HL-60/S4 treated with phorbol 12-myristate 13-acetate at 8.2 ng/mL for 4 days and 3 days (cell line): ENCODE measurements around the gene SATB2.

ENCODE experiments used
- in situ Hi-C: fragments of 300-500 bp; cut with MboI; formaldehyde crosslinking; loops from 2 replicates; pipeline ENCODE4 v1.15.0; 2022; ENCODE audit warnings: low sequenced_read_pairs

SATB2 gene

GRCh38 chr2:199452991-199453379 is 4.8 kb downstream of the SATB2 start:
- in situ Hi-C loops: no loop called here

- in situ Hi-C loops: no loop called here
These were observed 5.3 kb downstream of the SATB2 start for GRCh38 chr2:199452260-199452990.

GRCh38 chr2:199449956-199450355 is 7.8 kb downstream of the SATB2 start:
- in situ Hi-C loops: no loop called here

- in situ Hi-C loops: no loop called here
These were observed 8.3 kb downstream of the SATB2 start for GRCh38 chr2:199449455-199449854.

- in situ Hi-C loops: no loop called here
These were observed 10.7 kb downstream of the SATB2 start for GRCh38 chr2:199446996-199447576.

GRCh38 chr2:199444749-199445148 is 13.0 kb downstream of the SATB2 start:
- in situ Hi-C loops: no loop called here

GRCh38 chr2:199443589-199444130 is 14.1 kb downstream of the SATB2 start:
- in situ Hi-C loops: no loop called here

- in situ Hi-C loops: no loop called here
These were observed 15.6 kb downstream of the SATB2 start for GRCh38 chr2:199442173-199442572.

- in situ Hi-C loops: no loop called here
These were observed 16.0 kb downstream of the SATB2 start for GRCh38 chr2:199441759-199442158.

- in situ Hi-C loops: no loop called here
These were observed 17.6 kb downstream of the SATB2 start for GRCh38 chr2:199440118-199440517.

- in situ Hi-C loops: no loop called here
These were observed 18.2 kb downstream of the SATB2 start for GRCh38 chr2:199439542-199439941.

- in situ Hi-C loops: no loop called here
These were observed 18.7 kb downstream of the SATB2 start for GRCh38 chr2:199439066-199439465.

- in situ Hi-C loops: no loop called here
These were observed 23.2 kb downstream of the SATB2 start for GRCh38 chr2:199434555-199434954.

- in situ Hi-C loops: no loop called here
These were observed 24.4 kb downstream of the SATB2 start for GRCh38 chr2:199433204-199433832.

- in situ Hi-C loops: no loop called here
These were observed 26.0 kb downstream of the SATB2 start for GRCh38 chr2:199431746-199432213.

GRCh38 chr2:199430214-199430613 is 27.5 kb downstream of the SATB2 start:
- in situ Hi-C loops: no loop called here

- in situ Hi-C loops: no loop called here
These were observed 29.4 kb downstream of the SATB2 start for GRCh38 chr2:199428291-199428690.

GRCh38 chr2:199424160-199424559 is 33.6 kb downstream of the SATB2 start:
- in situ Hi-C loops: no loop called here

GRCh38 chr2:199419428-199419827 is 38.3 kb downstream of the SATB2 start:
- in situ Hi-C loops: no loop called here

- in situ Hi-C loops: no loop called here
These were observed 43.3 kb downstream of the SATB2 start for GRCh38 chr2:199414465-199414864.

GRCh38 chr2:199414001-199414400 is 43.7 kb downstream of the SATB2 start:
- in situ Hi-C loops: no loop called here
